ENCODE data around the gene RPL31. TPM values are rescaled to one million over a fixed set of nuclear protein-coding genes. Genes with fewer than 3 reads are reported as not detected.

The RPL31 gene
- total RNA-seq, 2 donors from 2014 or later: 797 to 1,305 TPM

GRCh38 chr2:101026253-101026701 is 24.2 kb downstream of the RPL31 start:
- no peaks in the 10 kb centered on the region for H3K9me3 ChIP-seq
- intact Hi-C loops (cut with DNase I): no loop called here
- WGBS: 38% methylated on average over 9 of the region's 9 CpGs
- TF ChIP-seq CTCF (IDR thresholded peaks at IDR 0.05): no peak
- TF ChIP-seq POLR2AphosphoS5 (IDR thresholded peaks at IDR 0.05): no peak
- no peak for TF ChIP-seq POLR2A (IDR thresholded peaks at IDR 0.05)
- no peak overlapping the region for H3K4me3 ChIP-seq
- peaks cover 2% of the 10 kb centered on the region in 2 donors for H3K36me3 ChIP-seq
- DNase-seq (ENCODE audit: low spot score): no peak
- peaks cover 6% of the 10 kb centered on the region for H3K4me1 ChIP-seq (replicated peaks)
- H3K27me3 ChIP-seq (replicated peaks; ENCODE audit: insufficient read depth): no peaks in the 10 kb centered on the region
- no peak overlapping the region for H3K27ac ChIP-seq

DNA sequence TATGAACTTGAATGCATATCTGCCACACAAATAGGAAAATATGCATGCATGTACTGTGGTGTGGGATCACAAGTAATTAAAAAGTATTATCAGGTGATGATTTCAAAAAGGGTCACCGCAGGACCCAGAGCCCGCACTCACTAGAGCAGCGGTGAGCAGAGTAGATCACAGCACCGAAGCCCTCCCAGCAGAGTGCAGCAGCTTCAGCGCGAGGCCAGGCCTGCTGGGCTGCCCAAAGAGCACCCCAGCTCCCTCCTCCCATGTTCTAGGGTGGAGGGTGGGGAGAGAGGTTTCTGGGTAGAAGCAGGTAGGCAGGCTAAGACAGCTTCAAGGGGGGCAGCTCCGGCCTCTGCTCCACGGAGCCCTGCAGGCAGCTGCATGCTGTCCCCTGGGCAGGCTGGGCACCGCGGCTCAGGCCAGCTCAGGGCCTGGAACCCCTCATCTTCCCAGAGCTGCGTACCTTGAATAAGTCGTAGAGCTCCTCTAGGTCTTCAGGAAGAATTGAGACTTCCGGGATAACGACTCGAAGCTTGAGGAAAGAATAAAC is 24.9 kb downstream of the RPL31 start:
- no peak overlapping the region for H3K27ac ChIP-seq
- H3K27me3 ChIP-seq (replicated peaks; ENCODE audit: insufficient read depth): no peaks in the 10 kb centered on the region
- DNase-seq (ENCODE audit: low spot score): no peak
- TF ChIP-seq CTCF (IDR thresholded peaks at IDR 0.05) (no peak), POLR2AphosphoS5 (IDR thresholded peaks at IDR 0.05) (no peak), POLR2A (IDR thresholded peaks at IDR 0.05) (no peak)
- H3K4me3 ChIP-seq: no peak overlapping the region
- intact Hi-C loops (cut with DNase I): no loop called here
- H3K9me3 ChIP-seq: no peaks in the 10 kb centered on the region
- H3K36me3 ChIP-seq: peaks cover 0 to 2% of the 10 kb centered on the region in 2 donors
- H3K4me1 ChIP-seq (replicated peaks): peaks cover 6% of the 10 kb centered on the region
- WGBS: 87% methylated on average over 13 of the region's 15 CpGs

GRCh38 chr2:101027852-101028251 is 25.8 kb downstream of the RPL31 start:
- Histone ChIP-seq H3K9me3 (no peaks in the 10 kb centered on the region), H3K4me1 (replicated peaks) (peaks cover 6% of the 10 kb centered on the region), H3K4me3 (no peak overlapping the region), H3K27me3 (replicated peaks; ENCODE audit: insufficient read depth) (no peaks in the 10 kb centered on the region), H3K27ac (no peak overlapping the region), H3K36me3 (peaks cover 0 to 2% of the 10 kb centered on the region in 2 donors)
- 95% methylated on average over 8 of the region's 8 CpGs for WGBS
- no peak for DNase-seq (ENCODE audit: low spot score)
- TF ChIP-seq CTCF (IDR thresholded peaks at IDR 0.05) (no peak), POLR2AphosphoS5 (IDR thresholded peaks at IDR 0.05) (no peak), POLR2A (IDR thresholded peaks at IDR 0.05) (no peak)
- intact Hi-C loops (cut with DNase I): no loop called here

GRCh38 chr2:101030866-101031554 is 28.9 kb downstream of the RPL31 start:
- no peak for DNase-seq (ENCODE audit: low spot score)
- no peaks in the 10 kb centered on the region for H3K27me3 ChIP-seq (replicated peaks; ENCODE audit: insufficient read depth)
- H3K36me3 ChIP-seq: peaks cover 0 to 7% of the 10 kb centered on the region in 2 donors
- 82% methylated on average over 10 of the region's 10 CpGs for WGBS
- intact Hi-C loops (cut with DNase I): loop anchor here (10.0 kb wide), 1 partner anchor 174 kb away; no protein-coding TSS in a partner anchor
- no peak overlapping the region for H3K27ac ChIP-seq
- peaks cover 6% of the 10 kb centered on the region for H3K4me1 ChIP-seq (replicated peaks)
- no peak for TF ChIP-seq CTCF (IDR thresholded peaks at IDR 0.05)
- no peak for TF ChIP-seq POLR2AphosphoS5 (IDR thresholded peaks at IDR 0.05)
- TF ChIP-seq POLR2A (IDR thresholded peaks at IDR 0.05): no peak
- H3K4me3 ChIP-seq: no peak overlapping the region
- H3K9me3 ChIP-seq: no peaks in the 10 kb centered on the region
